BLaER1 (cell line): Measurements from ENCODE around the gene EGLN2.
"Not testable (repeated sequence)": the region's sequence is repeated elsewhere in the genome, so short reads cannot be mapped to it uniquely, and the experiment has no call there.

ENCODE experiments used
- H3K27ac ChIP-seq: shearing (Covaris generic); formaldehyde crosslinking; 2 replicates; pipeline ENCODE4 v1.8.1; 2022
- H3K27me3 ChIP-seq: shearing (Covaris generic); formaldehyde crosslinking; 2 replicates; pipeline ENCODE4 v1.8.1; 2022
- H3K36me3 ChIP-seq: shearing (Covaris generic); formaldehyde crosslinking; 2 replicates; pipeline ENCODE4 v1.8.1; 2022
- H3K4me1 ChIP-seq: shearing (Covaris generic); formaldehyde crosslinking; 2 replicates; pipeline ENCODE4 v1.8.1; 2022
- H3K4me2 ChIP-seq: shearing (Covaris generic); formaldehyde crosslinking; 2 replicates; pipeline ENCODE4 v1.8.1; 2022
- H3K4me3 ChIP-seq: shearing (Covaris generic); formaldehyde crosslinking; 2 replicates; pipeline ENCODE4 v1.8.1; 2022
- H3K9ac ChIP-seq: shearing (Covaris generic); formaldehyde crosslinking; 2 replicates; pipeline ENCODE4 v1.8.1; 2022
- H3K9me3 ChIP-seq: shearing (Covaris generic); formaldehyde crosslinking; 2 replicates; pipeline ENCODE4 v1.8.1; 2022
- H4K20me1 ChIP-seq: shearing (Covaris generic); formaldehyde crosslinking; 2 replicates; pipeline ENCODE4 v1.8.1; 2022
- Cebpa-rat ChIP-seq: shearing (Covaris generic); IDR thresholded peaks from 2 replicates; pipeline ENCODE4 v1.8.1; 2022

The EGLN2 gene

GRCh38 chr19:40775632-40776022 is 23.4 kb upstream of the EGLN2 start:
- H3K9ac ChIP-seq, result no peak overlapping the region
- H3K4me2 ChIP-seq, result peak overlapping the region; percentile 80
- peak overlapping the region; percentile 28; the same call in 1 of the 2 replicates for H3K27ac ChIP-seq

GRCh38 chr19:40776364-40776763 is 22.6 kb upstream of the EGLN2 start:
- Histone ChIP-seq H3K27ac (peak overlapping the region; percentile 56; the same call in 1 of the 2 replicates), H3K4me1 (peaks cover 50% of the 10 kb centered on the region), H3K4me2 (peak overlapping the region; percentile 80), H3K36me3 (peaks cover 11% of the 10 kb centered on the region), H3K27me3 (no peaks in the 10 kb centered on the region), H3K4me3 (no peak overlapping the region), H3K9ac (no peak overlapping the region), H3K9me3 (peaks cover 5% of the 10 kb centered on the region; the same call in 1 of the 2 replicates), H4K20me1 (no peaks in the 10 kb centered on the region)
- TF ChIP-seq Cebpa-rat, result no peak

More at GRCh38 chr19:40775632-40776022, 23.4 kb upstream of the EGLN2 start:
- no peak overlapping the region for H3K4me3 ChIP-seq
- H3K36me3 ChIP-seq, result peaks cover 13% of the 10 kb centered on the region
- H3K4me1 ChIP-seq, result peaks cover 50% of the 10 kb centered on the region
- H3K27me3 ChIP-seq, result no peaks in the 10 kb centered on the region
- peaks cover 12% of the 10 kb centered on the region for H3K9me3 ChIP-seq
- H4K20me1 ChIP-seq, result no peaks in the 10 kb centered on the region
- TF ChIP-seq Cebpa-rat, result no peak

- TF ChIP-seq Cebpa-rat, result no peak
- no peaks in the 10 kb centered on the region for H3K27me3 ChIP-seq
- peak overlapping the region; percentile 95 for H3K9ac ChIP-seq
- peak overlapping the region; percentile 72 for H3K4me3 ChIP-seq
- H3K27ac ChIP-seq, result peak overlapping the region; percentile 98
- no peaks in the 10 kb centered on the region for H3K9me3 ChIP-seq
- peaks cover 8% of the 10 kb centered on the region; the same call in 1 of the 2 replicates for H3K36me3 ChIP-seq
- peaks cover 50% of the 10 kb centered on the region for H3K4me1 ChIP-seq
- H4K20me1 ChIP-seq, result no peaks in the 10 kb centered on the region
- peak overlapping the region; percentile 81 for H3K4me2 ChIP-seq
Observed at GRCh38 chr19:40776932-40777644, 21.9 kb upstream of the EGLN2 start.

GRCh38 chr19:40777645-40777936 is 21.4 kb upstream of the EGLN2 start:
- Histone ChIP-seq H4K20me1 (no peaks in the 10 kb centered on the region), H3K27me3 (no peaks in the 10 kb centered on the region), H3K4me2 (peak overlapping the region; percentile 81), H3K9me3 (no peaks in the 10 kb centered on the region), H3K27ac (peak overlapping the region; percentile 98), H3K4me3 (peak overlapping the region; percentile 72), H3K36me3 (peaks cover 12% of the 10 kb centered on the region; the same call in 1 of the 2 replicates), H3K4me1 (peaks cover 50% of the 10 kb centered on the region), H3K9ac (peak overlapping the region; percentile 95)
- no peak for TF ChIP-seq Cebpa-rat

GRCh38 chr19:40777937-40778705 is 20.9 kb upstream of the EGLN2 start, which contains the start of gene RAB4B:
TSS of gene RAB4B (plus strand) at chr19:40778247. CDS start at chr19:40778376, 129 bp downstream.
- Histone ChIP-seq H3K4me1 (peaks cover 50% of the 10 kb centered on the region), H3K9me3 (no peaks in the 10 kb centered on the region), H3K4me2 (peak within 1 kb of the TSS; percentile 91), H3K4me3 (peak within 1 kb of the TSS; percentile 72), H4K20me1 (no peaks in the 10 kb centered on the region), H3K27ac (peak within 1 kb of the TSS; percentile 98), H3K36me3 (peaks cover 15% of the 10 kb centered on the region; the same call in 1 of the 2 replicates), H3K27me3 (no peaks in the 10 kb centered on the region), H3K9ac (peak within 1 kb of the TSS; percentile 95)
- no peak for TF ChIP-seq Cebpa-rat

- peak overlapping the region; percentile 72 for H3K4me3 ChIP-seq
- no peaks in the 10 kb centered on the region for H4K20me1 ChIP-seq
- peaks cover 48% of the 10 kb centered on the region for H3K4me1 ChIP-seq
- TF ChIP-seq Cebpa-rat, result no peak
- peaks cover 15% of the 10 kb centered on the region; the same call in 1 of the 2 replicates for H3K36me3 ChIP-seq
- H3K9me3 ChIP-seq, result no peaks in the 10 kb centered on the region
- H3K27me3 ChIP-seq, result no peaks in the 10 kb centered on the region
- H3K9ac ChIP-seq, result peak overlapping the region; percentile 86
- peak overlapping the region; percentile 98 for H3K27ac ChIP-seq
- H3K4me2 ChIP-seq, result peak overlapping the region; percentile 91
Observed at GRCh38 chr19:40778706-40779284, 20.2 kb upstream of the EGLN2 start.

GRCh38 chr19:40780582-40780981 is 18.4 kb upstream of the EGLN2 start:
- no peaks in the 10 kb centered on the region for H3K27me3 ChIP-seq
- H3K27ac ChIP-seq, result no peak overlapping the region
- no peak overlapping the region for H3K4me2 ChIP-seq
- no peak for TF ChIP-seq Cebpa-rat
- H4K20me1 ChIP-seq, result no peaks in the 10 kb centered on the region
- H3K4me3 ChIP-seq, result no peak overlapping the region
- H3K9me3 ChIP-seq, result no peaks in the 10 kb centered on the region
- peaks cover 31% of the 10 kb centered on the region for H3K4me1 ChIP-seq
- no peak overlapping the region for H3K9ac ChIP-seq
- H3K36me3 ChIP-seq, result peaks cover 27% of the 10 kb centered on the region; the same call in 1 of the 2 replicates

GRCh38 chr19:40781140-40781539 is 17.9 kb upstream of the EGLN2 start:
- Histone ChIP-seq H3K27ac (no peak overlapping the region), H3K9ac (no peak overlapping the region), H3K9me3 (no peaks in the 10 kb centered on the region), H3K4me1 (peaks cover 25% of the 10 kb centered on the region), H3K27me3 (no peaks in the 10 kb centered on the region), H4K20me1 (no peaks in the 10 kb centered on the region), H3K4me3 (no peak overlapping the region), H3K4me2 (no peak overlapping the region), H3K36me3 (peaks cover 27% of the 10 kb centered on the region; the same call in 1 of the 2 replicates)
- TF ChIP-seq Cebpa-rat, result no peak

GRCh38 chr19:40783711-40784110 is 15.3 kb upstream of the EGLN2 start:
- no peak overlapping the region for H3K9ac ChIP-seq
- no peak for TF ChIP-seq Cebpa-rat
- no peaks in the 10 kb centered on the region for H4K20me1 ChIP-seq
- no peaks in the 10 kb centered on the region for H3K27me3 ChIP-seq
- no peaks in the 10 kb centered on the region for H3K9me3 ChIP-seq
- H3K36me3 ChIP-seq, result peaks cover 38% of the 10 kb centered on the region; the same call in 1 of the 2 replicates
- no peak overlapping the region for H3K4me2 ChIP-seq
- H3K4me1 ChIP-seq, result peaks cover 22% of the 10 kb centered on the region
- H3K27ac ChIP-seq, result no peak overlapping the region
- no peak overlapping the region for H3K4me3 ChIP-seq

- not testable (repeated sequence) for H3K4me3 ChIP-seq, H3K9me3 ChIP-seq, H3K4me2 ChIP-seq, H3K9ac ChIP-seq, H4K20me1 ChIP-seq, H3K27me3 ChIP-seq, H3K27ac ChIP-seq
- peaks cover 38% of the 10 kb centered on the region; the same call in 1 of the 2 replicates for H3K36me3 ChIP-seq
- H3K4me1 ChIP-seq, result peaks cover 18% of the 10 kb centered on the region
Observed at GRCh38 chr19:40784146-40784545, 14.8 kb upstream of the EGLN2 start.
